ENCODE measurements around the gene ZFP36L1.

The ZFP36L1 gene

DNA sequence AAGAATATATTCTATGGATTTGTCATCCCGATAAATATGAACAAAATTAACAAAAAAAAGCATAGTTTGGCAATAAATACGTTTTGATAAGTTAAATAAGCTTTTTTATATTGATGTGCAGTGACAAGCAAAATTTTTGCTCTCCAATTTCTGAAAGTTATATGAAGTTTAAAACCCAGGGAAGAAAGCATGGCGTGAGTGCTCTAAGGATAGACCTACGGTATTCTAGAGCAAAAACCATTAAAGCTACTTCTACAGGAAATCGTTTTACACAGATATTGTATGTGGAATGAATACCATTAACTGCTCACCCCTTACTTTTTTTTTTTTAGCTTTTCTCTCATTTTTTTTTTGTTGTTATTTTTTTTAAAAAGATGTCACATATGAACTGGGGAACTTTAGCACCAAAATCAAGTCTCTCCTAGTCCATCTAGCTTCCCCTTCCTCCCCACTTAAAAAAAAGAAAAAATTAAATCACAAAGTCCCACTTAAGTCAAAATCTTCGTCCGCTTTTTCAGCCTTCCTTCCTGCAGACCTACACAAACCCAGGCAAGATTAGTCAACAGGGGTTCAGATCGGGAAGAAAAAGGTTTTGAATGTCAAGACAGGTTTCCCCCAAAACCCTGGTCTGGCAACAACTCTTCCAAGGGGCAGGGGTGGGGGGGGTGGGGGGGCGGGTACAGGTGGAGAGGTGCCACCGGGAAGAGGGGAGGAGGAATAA, 4.4 kb downstream of the ZFP36L1 start:
- Histone ChIP-seq H3K4me3 (ENCODE audit: low read depth, low read length) (no peak overlapping the region), H3K9ac (ENCODE audit: low read depth, low read length) (no peak overlapping the region), H3K27ac (ENCODE audit: low read depth, low read length) (peak overlapping the region; percentile 51), H3K4me1 (ENCODE audit: control insufficient read depth, insufficient read depth, low read length) (peaks cover 16% of the 10 kb centered on the region), H3K36me3 (ENCODE audit: control insufficient read depth, insufficient read depth, low read length) (peaks cover 41% of the 10 kb centered on the region), H3K9me3 (ENCODE audit: control insufficient read depth, insufficient read depth, low read length) (no peaks in the 10 kb centered on the region), H3K27me3 (ENCODE audit: control insufficient read depth, insufficient read depth, low read length) (no peaks in the 10 kb centered on the region)

DNA sequence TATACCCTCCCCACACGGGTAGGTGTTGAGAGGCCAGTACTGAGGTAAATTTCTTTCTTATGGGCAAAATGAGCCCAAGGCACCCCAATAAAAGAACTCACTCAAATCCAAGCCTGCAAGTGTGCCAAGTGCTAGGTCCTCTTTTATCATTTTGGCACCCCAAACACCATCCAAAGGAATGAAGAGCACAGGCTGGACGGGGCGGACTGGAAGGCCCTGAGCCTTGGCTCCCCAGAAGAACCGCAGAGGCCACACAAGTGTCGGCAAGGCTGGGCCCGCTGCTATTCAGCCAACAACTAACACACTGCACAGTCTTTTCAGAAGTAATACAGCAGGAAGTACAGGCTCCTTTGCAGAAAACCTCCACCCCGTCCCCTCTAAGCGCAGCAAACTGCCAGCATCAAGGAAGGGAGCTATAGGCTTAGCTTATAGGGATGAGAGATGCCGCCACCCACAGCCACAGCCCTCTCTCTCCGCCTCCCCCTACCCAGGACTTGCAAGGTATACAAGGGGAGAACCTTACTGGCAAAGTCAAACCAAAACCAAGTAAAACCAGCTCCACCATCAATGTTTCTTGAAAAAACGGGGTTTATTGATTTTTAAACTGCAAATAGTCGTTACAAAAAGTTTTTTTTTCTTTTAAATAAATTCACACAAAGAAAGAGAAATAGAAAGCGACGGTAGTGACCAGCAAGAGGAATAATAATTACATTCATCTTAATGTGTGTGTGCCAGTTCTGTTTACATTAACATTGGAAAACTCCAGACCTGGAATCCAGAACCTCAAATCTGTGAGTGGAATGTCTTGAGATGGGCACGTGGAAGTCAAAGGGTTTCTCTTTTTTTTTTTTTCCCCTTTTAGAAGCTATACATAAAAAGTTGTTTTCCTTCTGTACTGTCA, 5.5 kb downstream of the ZFP36L1 start:
- peak overlapping the region; percentile 72 for H3K27ac ChIP-seq (ENCODE audit: low read depth, low read length)

DNA sequence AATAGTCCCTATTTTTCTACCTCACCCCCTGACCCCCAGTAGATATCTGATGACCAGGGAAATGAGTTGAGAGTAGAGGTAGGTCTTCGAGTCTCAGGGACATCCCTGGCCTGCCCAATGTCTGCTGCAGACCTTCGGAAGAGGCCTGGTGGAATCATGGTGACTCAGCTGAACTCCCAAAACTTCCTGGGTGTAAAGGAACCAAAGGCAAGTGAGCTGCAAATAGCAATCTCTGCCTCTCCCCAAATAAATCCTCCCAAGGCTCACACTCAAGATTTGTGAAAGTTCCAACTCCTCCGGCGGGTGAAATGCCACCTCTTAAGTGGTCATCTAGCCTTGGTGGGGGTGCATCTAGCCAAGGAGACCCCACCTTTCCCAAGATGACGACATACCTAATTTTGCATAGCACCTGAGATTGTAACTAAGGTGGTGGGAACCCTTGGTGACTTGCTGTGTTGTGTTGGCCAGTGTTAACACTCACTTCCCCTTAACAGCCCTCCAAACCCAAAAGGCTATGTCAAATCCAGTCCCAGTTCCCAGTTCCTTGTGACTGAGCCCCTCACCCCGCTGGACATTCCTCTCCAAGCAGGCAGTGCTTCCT, 6.3 kb downstream of the ZFP36L1 start:
- Histone ChIP-seq H3K27me3 (ENCODE audit: control insufficient read depth, insufficient read depth, low read length) (no peaks in the 10 kb centered on the region), H3K36me3 (ENCODE audit: control insufficient read depth, insufficient read depth, low read length) (peaks cover 41% of the 10 kb centered on the region), H3K4me1 (ENCODE audit: control insufficient read depth, insufficient read depth, low read length) (peaks cover 16% of the 10 kb centered on the region), H3K27ac (ENCODE audit: low read depth, low read length) (peak overlapping the region; percentile 72), H3K4me3 (ENCODE audit: low read depth, low read length) (no peak overlapping the region), H3K9ac (ENCODE audit: low read depth, low read length) (no peak overlapping the region), H3K9me3 (ENCODE audit: control insufficient read depth, insufficient read depth, low read length) (no peaks in the 10 kb centered on the region)

More for the DNA sequence above, 5.5 kb downstream of the ZFP36L1 start:
- Histone ChIP-seq H3K4me3 (ENCODE audit: low read depth, low read length) (no peak overlapping the region), H3K4me1 (ENCODE audit: control insufficient read depth, insufficient read depth, low read length) (peaks cover 16% of the 10 kb centered on the region), H3K27me3 (ENCODE audit: control insufficient read depth, insufficient read depth, low read length) (no peaks in the 10 kb centered on the region), H3K9me3 (ENCODE audit: control insufficient read depth, insufficient read depth, low read length) (no peaks in the 10 kb centered on the region), H3K36me3 (ENCODE audit: control insufficient read depth, insufficient read depth, low read length) (peaks cover 41% of the 10 kb centered on the region), H3K9ac (ENCODE audit: low read depth, low read length) (no peak overlapping the region)

GRCh38 chr14:68785534-68786490, 7.1 kb downstream of the ZFP36L1 start:
- no peaks in the 10 kb centered on the region for H3K9me3 ChIP-seq (ENCODE audit: control insufficient read depth, insufficient read depth, low read length)
- no peak overlapping the region for H3K4me3 ChIP-seq (ENCODE audit: low read depth, low read length)
- H3K9ac ChIP-seq (ENCODE audit: low read depth, low read length), result no peak overlapping the region
- H3K36me3 ChIP-seq (ENCODE audit: control insufficient read depth, insufficient read depth, low read length), result peaks cover 36% of the 10 kb centered on the region
- peaks cover 16% of the 10 kb centered on the region for H3K4me1 ChIP-seq (ENCODE audit: control insufficient read depth, insufficient read depth, low read length)
- peak overlapping the region; percentile 72 for H3K27ac ChIP-seq (ENCODE audit: low read depth, low read length)
- H3K27me3 ChIP-seq (ENCODE audit: control insufficient read depth, insufficient read depth, low read length), result no peaks in the 10 kb centered on the region

GRCh38 chr14:68784978-68785533, 7.8 kb downstream of the ZFP36L1 start:
- no peak overlapping the region for H3K4me3 ChIP-seq (ENCODE audit: low read depth, low read length)
- H3K27ac ChIP-seq (ENCODE audit: low read depth, low read length), result no peak overlapping the region
- no peaks in the 10 kb centered on the region for H3K27me3 ChIP-seq (ENCODE audit: control insufficient read depth, insufficient read depth, low read length)
- peaks cover 10% of the 10 kb centered on the region; the same call in 1 of the 2 replicates for H3K4me1 ChIP-seq (ENCODE audit: control insufficient read depth, insufficient read depth, low read length)
- no peaks in the 10 kb centered on the region for H3K9me3 ChIP-seq (ENCODE audit: control insufficient read depth, insufficient read depth, low read length)
- peaks cover 29% of the 10 kb centered on the region for H3K36me3 ChIP-seq (ENCODE audit: control insufficient read depth, insufficient read depth, low read length)
- no peak overlapping the region for H3K9ac ChIP-seq (ENCODE audit: low read depth, low read length)

- Histone ChIP-seq H3K27ac (ENCODE audit: low read depth, low read length) (no peak overlapping the region), H3K27me3 (ENCODE audit: control insufficient read depth, insufficient read depth, low read length) (no peaks in the 10 kb centered on the region), H3K4me3 (ENCODE audit: low read depth, low read length) (no peak overlapping the region), H3K9ac (ENCODE audit: low read depth, low read length) (no peak overlapping the region), H3K4me1 (ENCODE audit: control insufficient read depth, insufficient read depth, low read length) (peaks cover 8% of the 10 kb centered on the region; the same call in 1 of the 2 replicates), H3K36me3 (ENCODE audit: control insufficient read depth, insufficient read depth, low read length) (peaks cover 22% of the 10 kb centered on the region), H3K9me3 (ENCODE audit: control insufficient read depth, insufficient read depth, low read length) (no peaks in the 10 kb centered on the region)
These were observed 8.5 kb downstream of the ZFP36L1 start for GRCh38 chr14:68784226-68784910.

GRCh38 chr14:68783408-68784225, 9.2 kb downstream of the ZFP36L1 start:
- Histone ChIP-seq H3K27ac (ENCODE audit: low read depth, low read length) (no peak overlapping the region), H3K27me3 (ENCODE audit: control insufficient read depth, insufficient read depth, low read length) (no peaks in the 10 kb centered on the region), H3K4me1 (ENCODE audit: control insufficient read depth, insufficient read depth, low read length) (peaks cover 8% of the 10 kb centered on the region; the same call in 1 of the 2 replicates)

DNA sequence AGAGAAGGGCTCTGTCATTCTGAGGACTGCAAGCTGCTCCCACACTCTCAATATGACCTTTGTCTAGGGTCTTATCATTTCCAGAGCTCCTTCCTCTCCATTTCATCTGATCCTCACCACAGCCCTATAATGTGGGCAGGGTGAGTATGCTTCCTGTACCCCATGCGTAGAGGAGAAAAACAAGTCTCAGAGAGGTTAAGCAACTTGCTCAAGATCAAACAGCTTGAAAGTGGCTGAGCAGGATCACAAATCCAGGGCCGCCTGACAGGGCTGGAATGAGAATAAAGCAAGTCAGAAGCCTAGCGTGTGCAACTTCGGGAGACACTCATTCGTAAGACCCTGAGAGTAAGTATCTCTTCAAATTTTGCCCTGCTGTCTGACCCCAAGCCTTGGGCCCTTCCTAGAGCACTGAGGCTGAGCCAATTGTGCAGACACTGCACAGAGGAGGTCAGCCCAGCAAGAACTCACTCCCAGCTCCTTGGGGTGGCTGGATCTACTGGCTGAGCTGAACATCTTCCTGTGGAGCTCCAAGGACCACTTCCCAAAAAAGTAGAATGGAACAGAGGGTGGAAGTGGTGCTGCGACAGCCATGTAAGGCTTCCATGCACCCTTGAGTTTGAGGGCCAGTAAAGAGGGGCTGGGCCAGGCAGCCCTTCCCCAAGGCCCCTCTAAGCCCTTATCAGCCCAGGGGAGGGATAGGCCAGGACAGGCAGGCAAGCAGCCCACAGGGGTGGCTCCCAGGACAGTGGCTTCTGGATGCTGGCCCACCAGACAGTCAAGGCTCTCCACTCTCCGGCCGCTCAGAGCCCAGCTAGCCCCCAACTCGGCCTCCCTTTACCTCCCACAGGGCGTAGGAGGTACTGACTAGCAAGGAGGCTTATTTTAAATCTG, 10.5 kb downstream of the ZFP36L1 start:
- Histone ChIP-seq H3K9me3 (ENCODE audit: control insufficient read depth, insufficient read depth, low read length) (no peaks in the 10 kb centered on the region), H3K27me3 (ENCODE audit: control insufficient read depth, insufficient read depth, low read length) (no peaks in the 10 kb centered on the region), H3K27ac (ENCODE audit: low read depth, low read length) (no peak overlapping the region), H3K9ac (ENCODE audit: low read depth, low read length) (no peak overlapping the region), H3K4me3 (ENCODE audit: low read depth, low read length) (no peak overlapping the region), H3K36me3 (ENCODE audit: control insufficient read depth, insufficient read depth, low read length) (peaks cover 3% of the 10 kb centered on the region; the same call in 1 of the 2 replicates), H3K4me1 (ENCODE audit: control insufficient read depth, insufficient read depth, low read length) (no peaks in the 10 kb centered on the region)

More at GRCh38 chr14:68783408-68784225, 9.2 kb downstream of the ZFP36L1 start:
- peaks cover 15% of the 10 kb centered on the region for H3K36me3 ChIP-seq (ENCODE audit: control insufficient read depth, insufficient read depth, low read length)
- H3K9me3 ChIP-seq (ENCODE audit: control insufficient read depth, insufficient read depth, low read length), result no peaks in the 10 kb centered on the region
- H3K4me3 ChIP-seq (ENCODE audit: low read depth, low read length), result no peak overlapping the region
- no peak overlapping the region for H3K9ac ChIP-seq (ENCODE audit: low read depth, low read length)
